ENCODE measurements around the gene ZNF148.

The ZNF148 gene

GRCh38 chr3:125266971-125267370, 108.2 kb downstream of the ZNF148 start:
- DNase-seq, result no peak

GRCh38 chr3:125262161-125262560, 113.0 kb downstream of the ZNF148 start:
- DNase-seq, result no peak

GRCh38 chr3:125261031-125261430, 114.1 kb downstream of the ZNF148 start:
- DNase-seq, result peak; percentile 82

GRCh38 chr3:125260158-125260557, 115.0 kb downstream of the ZNF148 start:
- DNase-seq, result no peak

- no peak for DNase-seq
Observed at GRCh38 chr3:125257536-125257935, 117.6 kb downstream of the ZNF148 start.

GRCh38 chr3:125256675-125257074, 118.5 kb downstream of the ZNF148 start:
- DNase-seq, result no peak

GRCh38 chr3:125250973-125251372, 124.2 kb downstream of the ZNF148 start:
- no peak for DNase-seq

GRCh38 chr3:125246237-125246636, 128.9 kb downstream of the ZNF148 start:
- DNase-seq, result no peak

GRCh38 chr3:125245521-125245920, 129.6 kb downstream of the ZNF148 start:
- DNase-seq, result no peak

GRCh38 chr3:125240496-125240895, 134.6 kb downstream of the ZNF148 start:
- DNase-seq, result no peak

- no peak for DNase-seq
Observed at GRCh38 chr3:125239266-125239665, 135.9 kb downstream of the ZNF148 start.

GRCh38 chr3:125238759-125239158, 136.4 kb downstream of the ZNF148 start:
- DNase-seq, result no peak

- no peak for DNase-seq
Observed at GRCh38 chr3:125236331-125236903, 138.7 kb downstream of the ZNF148 start.

- DNase-seq, result no peak
Observed at GRCh38 chr3:125234831-125235230, 140.3 kb downstream of the ZNF148 start.

- no peak for DNase-seq
Observed at GRCh38 chr3:125232401-125232800, 142.7 kb downstream of the ZNF148 start.

- no peak for DNase-seq
Observed at GRCh38 chr3:125231895-125232294, 143.2 kb downstream of the ZNF148 start.

GRCh38 chr3:125229707-125230106, 145.4 kb downstream of the ZNF148 start:
- no peak for DNase-seq

- no peak for DNase-seq
Observed at GRCh38 chr3:125229168-125229567, 146.0 kb downstream of the ZNF148 start.

GRCh38 chr3:125221831-125222230, 153.3 kb downstream of the ZNF148 start:
- no peak for DNase-seq

GRCh38 chr3:125220727-125221429, 154.2 kb downstream of the ZNF148 start:
- no peak for DNase-seq

- DNase-seq, result no peak
Observed at GRCh38 chr3:125220183-125220582, 154.9 kb downstream of the ZNF148 start.

GRCh38 chr3:125219261-125219701, 155.8 kb downstream of the ZNF148 start:
- DNase-seq, result no peak

GRCh38 chr3:125214738-125215137, 160.4 kb downstream of the ZNF148 start:
- no peak for DNase-seq

- DNase-seq, result no peak
Observed at GRCh38 chr3:125213946-125214542, 161.1 kb downstream of the ZNF148 start.
